GM18526 (cell line): ENCODE results near the gene YJEFN3.

ENCODE experiments used
- POLR2A ChIP-seq: IDR thresholded peaks from 3 replicates; pipeline ENCODE4 v1.6.1; 2011; ENCODE audit not compliant: insufficient read length; ENCODE audit errors: extremely low read depth

YJEFN3 gene

GRCh38 chr19:19570571-19570970, 41.9 kb downstream of the YJEFN3 start:
- TF ChIP-seq POLR2A, result no peak

DNA sequence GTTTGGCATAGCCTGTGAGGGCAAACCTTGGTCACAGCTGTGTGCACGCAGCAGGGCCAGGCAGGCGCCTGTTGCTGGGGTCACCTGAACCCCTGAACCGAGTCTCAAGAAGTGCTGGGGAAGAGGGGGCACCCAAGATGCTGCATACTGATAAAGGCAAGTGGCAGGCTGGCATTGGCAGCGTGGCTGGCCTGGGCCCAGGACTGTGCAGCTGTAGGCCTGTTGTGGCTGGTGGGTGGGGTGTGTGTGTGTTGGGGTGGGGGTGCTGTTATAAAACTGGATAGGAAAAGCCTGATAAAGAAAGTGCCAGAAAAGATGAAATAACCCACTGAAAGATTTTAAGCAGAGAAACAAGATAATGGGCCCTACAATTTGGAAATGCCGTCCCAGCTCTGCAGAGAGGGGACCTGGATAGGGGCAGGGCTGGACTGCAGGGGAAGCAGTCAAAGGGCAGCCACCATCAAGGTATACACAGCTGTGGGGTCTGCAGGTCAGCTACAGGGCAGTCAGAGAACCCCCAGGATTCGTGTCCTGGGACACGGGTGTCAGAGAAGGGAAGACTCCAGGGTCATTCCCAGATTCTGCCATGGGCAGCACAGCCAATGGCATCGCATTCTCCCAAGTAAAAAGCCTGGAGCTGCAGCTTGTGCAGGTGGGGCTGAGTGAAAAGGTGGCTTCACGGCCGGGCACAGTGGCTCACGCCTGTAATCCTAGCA, 42.5 kb downstream of the YJEFN3 start:
- TF ChIP-seq POLR2A, result no peak

- no peak for TF ChIP-seq POLR2A
Measured at GRCh38 chr19:19575411-19575810, 46.7 kb downstream of the YJEFN3 start.

GRCh38 chr19:19578252-19578651, 49.5 kb downstream of the YJEFN3 start:
- TF ChIP-seq POLR2A, result no peak

DNA sequence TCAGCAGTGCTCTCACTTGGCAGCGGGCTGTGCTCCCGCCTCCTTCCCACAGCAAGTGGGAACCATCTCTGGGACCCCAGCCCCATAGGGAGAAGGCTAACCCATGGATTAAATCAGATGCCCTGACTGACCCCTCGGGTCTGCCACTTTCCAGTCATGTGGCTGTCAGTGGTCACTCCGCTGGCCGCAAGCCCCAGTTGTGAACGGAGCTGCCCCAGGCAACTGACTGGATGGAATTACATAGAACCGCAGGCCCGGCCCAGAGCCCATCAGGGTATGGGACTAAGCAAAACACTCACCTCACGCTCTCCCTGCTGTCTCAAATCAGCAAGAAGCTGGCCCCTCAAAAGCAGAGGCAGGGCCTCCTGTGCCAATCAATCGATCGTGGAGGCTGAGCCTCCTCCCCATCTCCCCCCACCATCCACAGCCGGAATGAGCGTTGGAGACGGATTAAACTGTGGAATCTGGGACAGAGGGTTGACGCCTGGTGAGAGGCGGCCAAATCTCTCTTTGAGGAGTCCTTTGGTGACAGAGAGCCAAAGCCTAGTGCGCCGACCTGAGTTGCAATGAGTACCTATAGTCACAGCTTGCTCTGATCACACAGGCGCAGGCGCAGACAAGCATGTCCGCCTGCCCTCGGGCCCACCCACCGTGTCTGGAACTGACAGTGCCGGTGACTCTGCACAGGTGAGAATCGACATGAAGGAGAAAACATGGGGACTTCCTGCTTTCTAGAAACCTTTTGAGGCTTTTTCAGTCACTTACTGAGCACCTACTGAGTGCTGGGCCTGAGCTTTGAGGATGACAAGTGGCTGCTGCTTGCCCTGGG, 51.0 kb downstream of the YJEFN3 start:
- no peak for TF ChIP-seq POLR2A

- TF ChIP-seq POLR2A, result no peak
Measured at GRCh38 chr19:19580418-19580817, 51.7 kb downstream of the YJEFN3 start.

GRCh38 chr19:19581391-19581790, 52.7 kb downstream of the YJEFN3 start:
- TF ChIP-seq POLR2A, result no peak

- no peak for TF ChIP-seq POLR2A
Measured at GRCh38 chr19:19582471-19582870, 53.8 kb downstream of the YJEFN3 start.

DNA sequence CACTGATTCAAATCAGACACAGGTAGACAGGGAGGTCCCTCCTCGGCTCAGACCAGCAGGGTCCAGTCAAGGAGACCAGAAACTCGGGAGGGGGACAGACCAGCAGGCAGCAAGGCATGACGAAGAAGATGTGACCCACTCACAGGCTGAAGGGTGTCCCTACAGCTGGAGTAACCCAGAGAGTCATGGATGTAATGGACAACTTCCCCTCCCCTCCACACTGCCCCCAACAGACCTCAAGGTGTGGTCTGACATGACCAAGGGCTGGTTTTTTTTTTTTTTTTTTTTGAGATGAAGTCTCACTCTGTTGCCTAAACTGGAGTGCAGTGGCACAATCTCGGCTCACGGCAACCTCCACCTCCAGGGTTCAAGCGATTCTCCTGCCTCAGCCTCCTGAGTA, 55.6 kb downstream of the YJEFN3 start:
- TF ChIP-seq POLR2A, result no peak
